ENCODE measurements around the gene NDUFB2. TPM values are rescaled to one million over a fixed set of nuclear protein-coding genes. Genes with fewer than 3 reads are reported as not detected.

The NDUFB2 gene
- total RNA-seq, 2 donors from 2014 or later, result 180 to 202 TPM

DNA sequence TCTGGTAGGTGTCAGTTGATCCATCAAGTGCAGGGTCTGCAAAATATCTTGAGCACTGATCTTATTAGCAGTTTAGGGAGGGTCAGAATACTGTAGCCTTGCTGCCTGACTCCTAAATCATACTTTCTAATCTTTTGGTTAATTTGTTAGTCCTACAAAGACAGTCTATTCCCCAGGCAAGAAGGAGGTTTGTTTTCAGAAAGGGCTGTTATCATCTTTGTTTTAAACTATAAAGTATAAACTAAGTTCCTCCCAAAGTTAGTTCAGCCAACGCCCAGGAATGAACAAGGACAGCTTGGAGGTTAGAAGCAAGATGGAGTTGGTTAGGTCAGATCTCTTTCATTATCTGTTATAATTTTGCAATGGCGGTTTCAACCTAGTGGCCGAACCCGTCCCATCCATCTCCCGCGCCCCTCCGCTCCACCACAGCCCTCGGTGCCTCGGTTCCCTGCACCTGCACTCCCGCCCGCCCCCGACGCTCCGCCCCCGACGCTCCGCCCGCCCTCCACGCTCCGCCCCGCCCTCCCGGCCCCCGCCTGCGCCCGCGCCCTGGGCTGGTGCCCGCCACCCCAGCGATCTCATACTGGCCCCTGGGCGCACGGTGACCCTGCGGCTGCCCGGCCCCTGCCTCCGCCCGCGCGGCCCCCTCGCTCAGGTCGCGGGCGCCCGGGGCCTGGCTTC is 24.0 kb upstream of the NDUFB2 start, which contains the start of gene ADCK2:
Gene ADCK2 (plus strand): TSS at position 564 of the 681 bp plus-strand sequence. CDS start 386 bp downstream, outside the sequence.
- H3K4me1 ChIP-seq (ENCODE audit: control insufficient read depth, insufficient read depth, low read length), result peaks cover 2% of the 10 kb centered on the region
- Mint-ChIP-seq H3K9me3 (no peaks in the 10 kb centered on the region), H3K27me3 (ENCODE audit: insufficient read depth) (peaks cover 4% of the 10 kb centered on the region), H3K36me3 (ENCODE audit: low read depth) (peaks cover 3% of the 10 kb centered on the region), H3K4me3 (peak within 1 kb of the TSS; percentile 62), H3K27ac (no peak within 1 kb of the TSS), H3K4me1 (peaks cover 2% of the 10 kb centered on the region)
- WGBS, 2 experiments (ENCODE audit: insufficient coverage in 1 of 2, insufficient read length in 1 of 2), result 0 to 2% methylated on average over 3 to 41 of the region's 41 CpGs
- peak; percentile 87 for DNase-seq
- peak within 1 kb of the TSS; percentile 38 for H3K9ac ChIP-seq (ENCODE audit: extremely low read depth, low read length, poor library complexity, severe bottlenecking)
- no peaks in the 10 kb centered on the region for H3K36me3 ChIP-seq (ENCODE audit: control insufficient read depth, insufficient read depth, low read length)
- TF ChIP-seq, protein P1, sequence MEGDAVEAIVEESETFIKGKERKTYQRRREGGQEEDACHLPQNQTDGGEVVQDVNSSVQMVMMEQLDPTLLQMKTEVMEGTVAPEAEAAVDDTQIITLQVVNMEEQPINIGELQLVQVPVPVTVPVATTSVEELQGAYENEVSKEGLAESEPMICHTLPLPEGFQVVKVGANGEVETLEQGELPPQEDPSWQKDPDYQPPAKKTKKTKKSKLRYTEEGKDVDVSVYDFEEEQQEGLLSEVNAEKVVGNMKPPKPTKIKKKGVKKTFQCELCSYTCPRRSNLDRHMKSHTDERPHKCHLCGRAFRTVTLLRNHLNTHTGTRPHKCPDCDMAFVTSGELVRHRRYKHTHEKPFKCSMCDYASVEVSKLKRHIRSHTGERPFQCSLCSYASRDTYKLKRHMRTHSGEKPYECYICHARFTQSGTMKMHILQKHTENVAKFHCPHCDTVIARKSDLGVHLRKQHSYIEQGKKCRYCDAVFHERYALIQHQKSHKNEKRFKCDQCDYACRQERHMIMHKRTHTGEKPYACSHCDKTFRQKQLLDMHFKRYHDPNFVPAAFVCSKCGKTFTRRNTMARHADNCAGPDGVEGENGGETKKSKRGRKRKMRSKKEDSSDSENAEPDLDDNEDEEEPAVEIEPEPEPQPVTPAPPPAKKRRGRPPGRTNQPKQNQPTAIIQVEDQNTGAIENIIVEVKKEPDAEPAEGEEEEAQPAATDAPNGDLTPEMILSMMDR (conservative IDR thresholded peaks at IDR 0.05), result peak; percentile 34
- no peaks in the 10 kb centered on the region for H3K9me3 ChIP-seq (ENCODE audit: control insufficient read depth, low read length)
- H3K27me3 ChIP-seq (ENCODE audit: control insufficient read depth, insufficient read depth, low read length, poor library complexity, severe bottlenecking), result no peaks in the 10 kb centered on the region
- no peak within 1 kb of the TSS for H3K27ac ChIP-seq (ENCODE audit: low read depth, low read length)
- peak within 1 kb of the TSS; percentile 80 for H3K4me3 ChIP-seq (ENCODE audit: low read length)

DNA sequence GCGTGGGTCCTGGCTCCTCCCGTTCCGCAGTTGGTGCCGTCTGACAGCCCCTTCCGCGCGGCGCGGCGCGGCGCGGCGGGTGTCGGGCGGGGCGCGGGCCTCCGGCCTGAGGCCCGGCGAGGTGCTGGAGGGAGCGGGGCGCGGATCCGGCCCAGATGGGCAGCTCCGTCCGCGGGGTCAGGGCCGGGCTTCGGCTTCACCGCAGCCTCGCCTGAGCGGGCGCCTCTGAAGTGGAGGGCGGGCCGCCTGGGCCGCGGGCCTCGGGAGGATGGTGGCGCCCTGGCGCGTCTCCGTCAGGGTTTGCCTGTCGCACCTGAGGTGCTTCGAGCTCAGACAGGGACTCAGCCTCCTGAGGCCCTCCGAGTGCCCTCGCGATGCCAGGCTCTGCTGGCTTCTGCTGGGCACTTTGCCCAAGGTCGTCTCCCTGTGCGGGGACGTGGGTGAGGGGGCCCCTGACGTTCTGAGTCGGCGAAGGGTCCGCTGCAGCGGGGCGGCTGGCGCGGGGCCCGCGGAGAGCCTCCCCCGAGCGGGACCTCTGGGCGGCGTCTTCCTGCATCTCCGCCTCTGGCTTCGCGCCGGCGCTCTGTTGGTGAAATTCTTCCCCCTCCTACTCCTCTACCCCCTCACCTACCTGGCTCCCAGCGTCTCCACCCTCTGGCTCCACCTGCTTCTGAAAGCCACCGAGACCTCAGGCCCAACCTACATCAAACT is 23.3 kb upstream of the NDUFB2 start:
- Histone ChIP-seq H3K27me3 (ENCODE audit: control insufficient read depth, insufficient read depth, low read length, poor library complexity, severe bottlenecking) (no peaks in the 10 kb centered on the region), H3K36me3 (ENCODE audit: control insufficient read depth, insufficient read depth, low read length) (no peaks in the 10 kb centered on the region), H3K9me3 (ENCODE audit: control insufficient read depth, low read length) (no peaks in the 10 kb centered on the region), H3K27ac (ENCODE audit: low read depth, low read length) (no peak overlapping the region), H3K9ac (ENCODE audit: extremely low read depth, low read length, poor library complexity, severe bottlenecking) (peak overlapping the region; percentile 38), H3K4me1 (ENCODE audit: control insufficient read depth, insufficient read depth, low read length) (peaks cover 2% of the 10 kb centered on the region), H3K4me3 (ENCODE audit: low read length) (peak overlapping the region; percentile 80)
- TF ChIP-seq, protein P1 (conservative IDR thresholded peaks at IDR 0.05), result no peak
- peak overlapping the region; percentile 62 for H3K4me3 Mint-ChIP-seq
- no peaks in the 10 kb centered on the region for H3K9me3 Mint-ChIP-seq
- peak; percentile 89 for DNase-seq
- 1% methylated on average over 24 to 72 of the region's 72 CpGs for WGBS, 2 experiments (ENCODE audit: insufficient coverage in 1 of 2, insufficient read length in 1 of 2)
- H3K36me3 Mint-ChIP-seq (ENCODE audit: low read depth), result peaks cover 3% of the 10 kb centered on the region
- no peak overlapping the region for H3K27ac Mint-ChIP-seq
- H3K4me1 Mint-ChIP-seq, result peaks cover 2% of the 10 kb centered on the region
- peaks cover 4% of the 10 kb centered on the region for H3K27me3 Mint-ChIP-seq (ENCODE audit: insufficient read depth)

DNA sequence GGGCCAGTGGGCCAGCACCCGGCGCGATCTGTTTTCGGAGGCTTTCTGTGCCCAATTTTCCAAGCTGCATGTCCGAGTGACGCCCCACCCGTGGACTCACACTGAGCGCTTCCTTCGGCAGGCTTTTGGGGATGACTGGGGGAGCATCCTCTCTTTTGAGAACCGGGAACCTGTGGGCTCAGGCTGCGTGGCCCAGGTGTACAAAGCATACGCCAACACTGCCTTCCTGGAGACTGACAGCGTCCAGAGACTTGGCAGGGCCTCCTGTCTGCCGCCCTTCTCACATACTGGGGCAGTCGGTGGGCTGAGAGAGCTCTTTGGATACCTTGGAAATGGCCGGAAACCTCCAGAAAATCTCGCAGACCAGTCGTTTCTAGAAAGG is 22.7 kb upstream of the NDUFB2 start:
- no peak overlapping the region for H3K9ac ChIP-seq (ENCODE audit: extremely low read depth, low read length, poor library complexity, severe bottlenecking)
- Mint-ChIP-seq H3K9me3 (no peaks in the 10 kb centered on the region), H3K27me3 (ENCODE audit: insufficient read depth) (peaks cover 4% of the 10 kb centered on the region), H3K27ac (no peak overlapping the region), H3K36me3 (ENCODE audit: low read depth) (peaks cover 3% of the 10 kb centered on the region), H3K4me1 (peaks cover 2% of the 10 kb centered on the region), H3K4me3 (peak overlapping the region; percentile 62)
- H3K27ac ChIP-seq (ENCODE audit: low read depth, low read length), result no peak overlapping the region
- no peaks in the 10 kb centered on the region for H3K36me3 ChIP-seq (ENCODE audit: control insufficient read depth, insufficient read depth, low read length)
- no peaks in the 10 kb centered on the region for H3K9me3 ChIP-seq (ENCODE audit: control insufficient read depth, low read length)
- WGBS, 2 experiments (ENCODE audit: insufficient coverage in 1 of 2, insufficient read length in 1 of 2), result 69 to 78% methylated on average over 18 of the region's 18 CpGs
- TF ChIP-seq, protein P1 (conservative IDR thresholded peaks at IDR 0.05), result no peak
- no peak for DNase-seq
- peaks cover 2% of the 10 kb centered on the region for H3K4me1 ChIP-seq (ENCODE audit: control insufficient read depth, insufficient read depth, low read length)
- H3K27me3 ChIP-seq (ENCODE audit: control insufficient read depth, insufficient read depth, low read length, poor library complexity, severe bottlenecking), result no peaks in the 10 kb centered on the region
- H3K4me3 ChIP-seq (ENCODE audit: low read length), result peak overlapping the region; percentile 80

Measured in endodermal cell (in vitro differentiated cells).